GM18867 (cell line): ENCODE measurements around the gene ELOVL5.
"Not testable (repeated sequence)": the region's sequence is repeated elsewhere in the genome, so short reads cannot be mapped to it uniquely, and the experiment has no call there.

ENCODE experiments used
- ATAC-seq: cut with Tn5 transposase; IDR thresholded peaks from one replicate; pipeline ENCODE4 v1.9.1; 2021; ENCODE audit warnings: mild to moderate bottlenecking, moderate library complexity; ENCODE audit not compliant: unreplicated experiment

ELOVL5 gene

DNA sequence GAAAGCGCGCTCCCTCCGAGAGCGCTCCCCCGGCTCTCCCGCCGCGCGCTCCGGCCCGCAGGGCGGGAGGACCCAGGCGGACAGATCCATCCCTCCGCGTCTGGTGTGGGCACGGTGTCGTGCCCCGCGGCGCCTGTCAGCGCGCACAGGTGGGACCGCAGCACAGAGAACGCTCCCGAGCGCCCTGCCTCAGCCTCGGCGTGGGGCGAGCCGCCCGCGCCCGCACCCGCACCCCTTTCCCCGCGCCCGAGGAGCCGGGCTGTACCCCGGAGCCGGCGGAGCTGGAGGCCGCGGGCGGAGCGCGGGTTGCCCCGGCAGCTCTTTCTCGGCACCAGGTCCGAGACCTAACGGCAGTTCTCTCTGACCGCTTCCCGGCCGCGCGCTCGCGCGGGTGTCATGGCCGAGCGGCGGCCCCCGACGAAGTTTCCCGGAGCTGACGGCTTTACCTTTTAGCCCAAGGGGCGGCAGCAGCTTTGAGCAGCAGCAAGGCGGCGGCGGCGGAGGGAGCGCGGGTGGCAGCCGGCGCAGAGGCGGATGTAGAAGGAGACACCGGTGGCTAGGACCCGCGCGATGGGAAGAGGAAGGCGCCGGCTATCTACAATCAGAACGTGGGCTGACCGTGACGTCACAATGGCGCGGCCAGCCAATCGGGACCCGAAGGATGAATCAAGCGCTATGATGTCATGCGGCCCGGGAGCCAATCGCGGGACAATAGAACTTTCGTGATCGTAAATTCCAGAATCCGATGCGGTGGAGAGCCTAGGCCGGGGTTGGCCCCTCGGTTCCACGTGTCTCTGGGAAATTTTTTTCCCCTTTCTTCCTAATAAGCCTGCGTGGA, at the start of gene ELOVL5:
ELOVL5 (minus strand) TSS at position 580 of the 838 bp plus-strand sequence. CDS start 53,251 bp downstream, outside the sequence.
- ATAC-seq, result peak; percentile 82

DNA sequence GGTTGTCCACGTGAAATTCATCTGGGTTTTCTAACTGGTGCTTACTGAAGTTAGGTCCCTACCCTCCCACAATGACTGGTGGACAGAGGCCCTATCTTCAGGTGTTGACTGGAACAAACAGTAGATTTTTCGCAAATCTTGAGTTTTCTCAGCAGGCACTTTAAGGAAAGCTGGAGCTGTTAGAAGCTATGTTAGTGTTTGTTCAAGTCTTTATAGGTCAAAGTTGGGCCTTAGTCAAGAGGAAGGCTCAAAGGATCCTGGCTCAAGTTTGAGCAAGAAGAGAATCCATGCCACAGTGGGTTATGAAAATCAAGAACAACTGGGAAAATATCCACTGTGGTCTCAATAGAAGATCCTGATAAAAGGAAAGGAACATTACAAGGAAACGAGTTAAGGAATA, 48.5 kb upstream of the ELOVL5 start:
- no peak for ATAC-seq

DNA sequence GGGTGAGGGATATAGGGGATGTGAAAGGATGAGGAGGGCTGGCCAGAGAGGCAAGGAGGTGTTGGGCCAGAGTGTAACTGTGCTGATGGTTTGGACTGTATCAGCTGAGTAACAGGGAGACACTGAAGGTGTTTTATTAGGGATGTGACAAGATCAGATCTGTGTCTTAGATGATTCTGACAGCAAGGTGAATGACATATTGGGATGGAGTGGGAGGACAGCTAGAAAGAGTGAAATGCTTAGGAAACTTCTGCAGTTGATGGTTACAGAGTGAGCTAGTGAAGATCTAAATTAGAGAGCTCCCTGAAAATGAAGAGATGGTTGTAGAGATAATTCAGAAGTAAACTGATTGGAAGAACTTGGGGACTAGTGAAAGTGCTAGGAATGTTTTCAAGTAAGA, 47.2 kb upstream of the ELOVL5 start:
- no peak for ATAC-seq

DNA sequence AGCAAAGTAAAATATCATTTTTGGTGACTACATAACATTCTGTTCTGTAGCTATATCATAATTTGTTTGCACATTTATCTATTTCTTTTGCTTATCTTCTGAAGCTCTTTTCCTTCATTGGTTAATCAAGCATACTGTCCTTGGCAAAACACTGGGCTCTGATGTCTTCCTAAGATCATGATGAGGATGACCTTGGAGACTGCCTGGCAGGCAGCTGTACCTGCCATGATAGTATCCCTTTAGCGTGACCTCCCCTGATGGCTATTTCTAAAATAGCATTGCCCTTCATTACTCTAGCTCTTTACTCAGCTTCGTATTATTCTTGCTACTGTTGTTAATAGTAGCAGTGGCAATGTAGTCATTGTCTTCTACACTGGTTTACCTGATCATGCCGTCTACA, 46.0 kb upstream of the ELOVL5 start:
- ATAC-seq, result no peak

GRCh38 chr6:53391170-53391569, 42.4 kb upstream of the ELOVL5 start:
- no peak for ATAC-seq

- no peak for ATAC-seq
These were observed 41.3 kb upstream of the ELOVL5 start for GRCh38 chr6:53390010-53390409.

DNA sequence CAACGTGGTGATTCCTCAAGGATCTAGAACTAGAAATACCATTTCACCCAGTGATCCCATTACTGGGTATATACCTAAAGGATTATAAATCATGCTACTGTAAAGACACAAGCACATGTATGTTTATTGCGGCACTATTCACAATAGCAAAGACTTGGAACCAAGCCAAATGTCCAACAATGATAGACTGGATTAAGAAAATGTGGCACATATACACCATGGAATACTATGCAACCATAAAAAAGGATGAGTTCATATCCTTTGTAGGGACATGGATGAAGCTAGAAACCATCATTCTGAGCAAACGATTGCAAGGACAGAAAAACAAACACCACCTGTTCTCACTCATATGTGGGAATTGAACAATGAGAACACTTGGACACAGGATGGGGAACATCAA, 39.9 kb upstream of the ELOVL5 start:
- ATAC-seq, result not testable (repeated sequence)

DNA sequence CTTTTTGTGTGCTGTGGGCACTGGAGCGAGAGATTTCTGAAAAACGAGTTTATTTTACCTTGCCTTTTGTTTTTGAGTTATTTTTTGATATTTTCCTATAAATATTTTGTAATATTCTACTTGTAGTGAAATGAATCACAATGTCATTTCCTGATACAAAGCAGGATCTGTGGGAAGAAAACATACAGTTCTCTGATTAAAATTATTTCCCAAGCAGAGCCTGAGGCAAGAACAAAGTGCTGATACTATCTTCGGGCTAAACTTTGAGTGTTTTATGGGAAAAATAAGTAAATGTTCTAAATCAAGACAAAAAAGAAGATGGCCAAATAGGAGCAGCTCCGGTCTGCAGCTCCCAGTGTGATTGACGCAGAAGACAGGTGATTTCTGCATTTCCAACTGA, 33.7 kb upstream of the ELOVL5 start:
- no peak for ATAC-seq

- no peak for ATAC-seq
These were observed 29.5 kb upstream of the ELOVL5 start for GRCh38 chr6:53378208-53378607.

DNA sequence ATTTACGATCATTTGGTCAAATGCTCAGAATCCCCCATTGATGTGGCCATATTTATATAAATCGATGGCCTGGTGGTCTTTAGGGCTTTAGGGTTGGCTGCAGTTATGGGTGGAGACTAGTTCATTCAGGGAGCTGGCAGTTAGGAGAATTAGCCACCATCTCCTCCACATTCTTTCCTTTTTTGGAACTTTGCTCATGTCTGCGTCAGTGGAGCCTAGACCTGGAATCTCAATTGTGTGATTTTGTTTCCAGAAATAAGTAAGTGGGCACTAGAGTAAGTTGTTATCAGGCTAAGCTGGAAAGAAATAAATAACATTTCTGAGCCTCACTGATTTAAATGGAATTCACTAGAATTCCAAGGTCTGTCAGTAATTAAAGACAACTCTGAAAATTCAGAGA, 29.0 kb upstream of the ELOVL5 start:
- ATAC-seq, result no peak

DNA sequence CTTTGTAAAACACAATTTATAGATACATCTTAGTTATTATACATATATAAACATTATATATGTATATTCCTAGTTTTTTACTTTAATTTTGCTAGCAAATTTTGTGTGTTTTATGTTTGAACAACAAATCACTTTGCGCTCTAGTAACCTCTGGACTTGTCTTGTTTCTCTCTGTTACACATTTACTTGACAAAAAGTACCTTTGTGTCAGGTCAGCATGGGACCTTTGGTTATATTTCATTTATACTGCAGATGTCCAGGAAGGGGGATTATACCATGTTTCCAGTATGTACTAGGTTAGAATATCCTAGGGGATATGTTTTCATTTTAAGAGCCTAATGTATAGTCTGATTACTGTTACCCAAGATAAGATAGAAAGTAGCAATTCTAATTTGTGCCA, 28.5 kb upstream of the ELOVL5 start:
- ATAC-seq, result no peak

GRCh38 chr6:53376661-53377226, 28.0 kb upstream of the ELOVL5 start:
- no peak for ATAC-seq

GRCh38 chr6:53375847-53376246, 27.1 kb upstream of the ELOVL5 start:
- ATAC-seq, result no peak

GRCh38 chr6:53373638-53374037, 24.9 kb upstream of the ELOVL5 start:
- no peak for ATAC-seq

DNA sequence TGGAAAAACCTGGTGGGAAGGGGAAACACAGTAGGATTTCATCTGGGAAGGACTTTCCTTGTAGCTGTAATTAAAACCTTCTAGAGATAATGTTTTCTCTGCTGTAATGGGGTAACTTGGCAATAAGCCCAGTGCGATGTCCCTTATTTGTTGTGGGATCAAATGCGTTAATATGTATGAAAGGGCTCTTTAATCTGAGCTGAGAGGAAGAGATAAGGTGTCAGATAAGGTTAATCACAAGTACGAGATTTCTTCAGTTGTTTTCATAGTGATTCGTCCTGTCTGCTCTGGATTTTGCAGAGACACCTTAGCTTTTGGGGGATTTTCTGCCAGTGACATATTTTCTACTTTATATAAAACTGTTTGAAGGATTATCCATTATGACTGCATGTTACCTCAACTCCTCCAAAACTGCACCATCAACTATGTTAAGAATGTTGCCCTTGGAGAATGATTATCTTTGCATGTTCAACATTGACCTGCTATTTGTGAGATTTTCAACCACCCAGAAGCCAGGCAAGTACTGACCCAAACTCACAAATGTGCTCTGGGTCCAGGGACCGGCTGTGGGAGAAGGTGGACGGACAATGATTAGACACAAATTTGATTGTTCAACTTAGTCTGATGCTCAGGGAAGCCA, 21.2 kb upstream of the ELOVL5 start:
- no peak for ATAC-seq

DNA sequence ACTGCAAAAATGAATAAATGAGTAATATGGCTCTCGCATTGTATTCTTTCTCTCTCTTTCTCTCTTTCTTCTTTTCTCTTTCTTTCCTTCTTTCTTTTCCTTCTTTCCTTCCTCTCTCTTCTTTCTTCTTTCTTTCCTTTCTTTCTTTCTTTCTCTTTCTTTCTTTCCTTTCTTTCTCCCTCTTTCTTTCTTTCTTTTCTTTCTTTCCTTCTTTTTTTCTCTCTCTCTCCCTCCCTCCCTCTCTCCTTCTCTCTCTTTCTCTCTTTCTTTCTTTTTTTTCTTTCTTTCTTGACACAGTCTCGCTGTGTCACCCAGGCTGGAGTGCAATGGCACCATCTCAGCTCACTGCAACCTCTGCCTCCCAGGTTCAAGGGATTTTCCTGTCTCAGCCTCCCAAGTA, 20.3 kb upstream of the ELOVL5 start:
- no peak for ATAC-seq

- ATAC-seq, result no peak
These were observed 17.4 kb upstream of the ELOVL5 start for GRCh38 chr6:53366128-53366641.

DNA sequence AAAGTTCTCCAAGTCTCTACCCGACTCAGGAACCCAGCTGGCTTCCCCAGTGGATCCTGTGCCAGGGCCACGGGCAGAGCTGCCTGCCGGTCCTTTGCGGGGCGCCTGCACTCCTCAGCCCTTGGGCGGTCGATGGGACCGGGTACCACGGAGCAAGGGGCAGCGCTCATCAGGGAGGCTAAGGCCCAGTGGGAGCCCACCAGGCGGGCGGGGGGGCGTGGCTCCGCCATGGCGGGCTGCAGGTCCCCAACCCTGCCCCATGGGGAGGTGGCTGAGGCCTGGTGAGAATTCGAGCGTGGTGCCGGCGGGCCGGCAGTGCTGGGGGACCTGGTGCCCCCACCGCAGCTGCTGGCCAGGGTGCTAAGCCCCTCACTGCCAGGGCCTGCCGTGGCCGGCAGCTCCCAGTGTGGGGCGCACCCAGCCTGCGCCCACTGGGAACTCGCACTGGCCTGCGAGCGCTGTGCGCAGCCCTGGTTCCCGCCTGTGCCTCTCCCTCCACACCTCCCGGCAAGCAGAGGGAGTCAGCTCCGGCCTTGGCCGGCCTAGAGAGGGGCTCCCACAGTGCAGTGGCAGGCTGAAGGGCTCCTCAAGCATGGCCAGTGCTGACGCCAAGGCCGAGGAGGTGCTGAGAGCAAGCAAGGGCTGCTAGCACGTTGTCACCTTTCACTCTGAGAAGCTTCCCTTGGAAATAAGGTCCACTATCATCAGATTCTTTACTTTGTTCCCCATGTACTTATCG, 14.8 kb upstream of the ELOVL5 start:
- no peak for ATAC-seq

GRCh38 chr6:53361549-53362031, 12.8 kb upstream of the ELOVL5 start:
- ATAC-seq, result no peak

- ATAC-seq, result no peak
These were observed 11.6 kb upstream of the ELOVL5 start for GRCh38 chr6:53360093-53360912.
